Kidney (tissue), 14 donors: Measurements from ENCODE around the gene MIX23. TPM values are rescaled to one million over a fixed set of nuclear protein-coding genes. Genes with fewer than 3 reads are reported as not detected.
A peak's percentile ranks its signal among the peaks of the same experiment; 100 is the strongest.

ENCODE experiments used
- DNase-seq, 5 donors: peaks; one replicate each; pipeline ENCODE4 v3.0.0-alpha.2; 2013 to 2020
- FAIRE-seq: peaks from 2 replicates; lab custom pipeline; 2012; peaks lifted over from hg19 to GRCh38; lab: Jason Lieb, UNC
- H3K27ac ChIP-seq, 2 donors: one replicate each; pipeline ENCODE4 v1.7.0; 2013; ENCODE audit warnings: low read depth in 2 of 2, low read length in 2 of 2, inconsistent platforms in 1 of 2
- H3K27me3 ChIP-seq: one replicate; pipeline ENCODE4 v1.7.1; 2013; ENCODE audit warnings: low read length, inconsistent platforms; ENCODE audit not compliant: control insufficient read depth, insufficient read depth
- H3K36me3 ChIP-seq, 3 donors: one replicate each; pipeline versions ENCODE4 v1.7.0 to v1.7.1; 2013; ENCODE audit warnings: low read length in 3 of 3, control low read depth in 1 of 3, inconsistent platforms in 1 of 3; ENCODE audit not compliant: insufficient read depth in 3 of 3, control insufficient read depth in 2 of 3
- H3K4me1 ChIP-seq, 3 donors: one replicate each; pipeline versions ENCODE4 v1.7.0 to v1.7.1; 2013; ENCODE audit warnings: low read length in 3 of 3, inconsistent platforms in 1 of 3, low read depth in 1 of 3; ENCODE audit not compliant: control insufficient read depth in 2 of 3, insufficient read depth in 2 of 3
- H3K4me3 ChIP-seq, 3 donors: one replicate each; pipeline versions ENCODE4 v1.7.0 to v1.8.1; 2013; ENCODE audit warnings: low read length in 3 of 3, control low read depth in 1 of 3, inconsistent platforms in 1 of 3
- H3K9ac ChIP-seq, 3 donors: one replicate each; pipeline versions ENCODE4 v1.7.0 to v1.7.1; 2013; ENCODE audit warnings: low read length in 3 of 3, control low read depth in 1 of 3, inconsistent platforms in 1 of 3
- H3K9me3 ChIP-seq, 3 donors: one replicate each; pipeline versions ENCODE4 v1.7.0 to v1.7.1; 2013; ENCODE audit warnings: low read length in 3 of 3, control low read depth in 1 of 3, inconsistent platforms in 1 of 3; ENCODE audit not compliant: control insufficient read depth in 2 of 3, insufficient read depth in 1 of 3
- CTCF ChIP-seq: IDR thresholded peaks from 3 replicates; pipeline ENCODE4 v1.5.1; 2012; ENCODE audit warnings: mild to moderate bottlenecking, moderate library complexity, borderline replicate concordance; ENCODE audit not compliant: insufficient read depth; ENCODE audit errors: extremely low read depth
- intact Hi-C: fragments of 100-400 bp; cut with DNase I; formaldehyde crosslinking; loops from one replicate; pipeline ENCODE4 v1.11.1; 2022
- polyA plus RNA-seq: library from polyadenylated mRNA; stranded (reverse); fragments of 350-450 nt; fragmentation: Illumina TruSeq; extraction: RNeasy Lipid Tissue Mini Kit (QIAGEN cat#74804); gene quantifications from one replicate; pipeline ENCODE4 v1.2.3, GENCODE V29; 2014; ENCODE audit warnings: low read depth, low replicate concordance; ENCODE audit not compliant: insufficient read depth
- total RNA-seq: library from RNA; stranded (reverse); fragmentation: NEBNext Ultra II Directional; extraction: Animal tissue kit (Norgen Biotek cat#: 25700); gene quantifications from one replicate; pipeline ENCODE4 v1.2.1, GENCODE V29; 2021
- donor health status: control.
- donor health status: control.
- donor health status: control.
- donor health status: control.
- donor health status: control.
- donor health status: DM: yes; HTN: yes; CAD: no.
- donor health status: Normal renal cell carcinoma (clear cell type).

Gene MIX23
- total and polyA plus RNA-seq, 2 donors from 2014 or later, result 27.9 to 84.0 TPM

GRCh38 chr3:122414391-122414790 lies 31.4 kb upstream of the MIX23 start:
- Histone ChIP-seq H3K27ac (no peak overlapping the region), H3K9ac (no peak overlapping the region), H3K27me3 (no peaks in the 10 kb centered on the region), H3K36me3 (peaks cover 3 to 17% (median 3%) of the 10 kb centered on the region in 3 donors), H3K9me3 (no peaks in the 10 kb centered on the region), H3K4me1 (peaks cover 3 to 15% (median 12%) of the 10 kb centered on the region in 3 donors), H3K4me3 (peak overlapping the region in 1 of 3 donors; percentile 1)
- intact Hi-C loops, result no loop called here
- TF ChIP-seq CTCF, result no peak
- FAIRE-seq, result no peak
- DNase-seq, result no peak

- Histone ChIP-seq H3K27me3 (no peaks in the 10 kb centered on the region), H3K9ac (no peak overlapping the region), H3K4me1 (peaks cover 3 to 10% (median 6%) of the 10 kb centered on the region in 3 donors), H3K4me3 (no peak overlapping the region), H3K9me3 (no peaks in the 10 kb centered on the region), H3K27ac (no peak overlapping the region), H3K36me3 (peaks cover 6 to 49% (median 18%) of the 10 kb centered on the region in 3 donors)
- no peak for DNase-seq
- intact Hi-C loops, result no loop called here
- no peak for FAIRE-seq
- TF ChIP-seq CTCF, result no peak
Measured at GRCh38 chr3:122410639-122411038, 27.6 kb upstream of the MIX23 start.

- no peak overlapping the region for H3K4me3 ChIP-seq
- FAIRE-seq, result no peak
- no peak overlapping the region for H3K9ac ChIP-seq
- no peak for TF ChIP-seq CTCF
- no peak for DNase-seq
- peaks cover 2 to 7% (median 4%) of the 10 kb centered on the region in 3 donors for H3K4me1 ChIP-seq
- H3K9me3 ChIP-seq, result no peaks in the 10 kb centered on the region
- peaks cover 6 to 54% (median 20%) of the 10 kb centered on the region in 3 donors for H3K36me3 ChIP-seq
- H3K27ac ChIP-seq, result no peak overlapping the region
- intact Hi-C loops, result no loop called here
- H3K27me3 ChIP-seq, result no peaks in the 10 kb centered on the region
Measured at GRCh38 chr3:122410111-122410510, 27.1 kb upstream of the MIX23 start.

GRCh38 chr3:122409446-122409845 lies 26.4 kb upstream of the MIX23 start:
- no peak for TF ChIP-seq CTCF

More at GRCh38 chr3:122409446-122409845, 26.4 kb upstream of the MIX23 start:
- no peaks in the 10 kb centered on the region for H3K27me3 ChIP-seq
- no peaks in the 10 kb centered on the region for H3K9me3 ChIP-seq
- H3K4me1 ChIP-seq, result peaks cover 0 to under 1% (median 0%) of the 10 kb centered on the region in 3 donors
- no peak overlapping the region for H3K4me3 ChIP-seq
- DNase-seq (no peak), FAIRE-seq (no peak)
- H3K9ac ChIP-seq, result no peak overlapping the region
- no peak overlapping the region for H3K27ac ChIP-seq
- H3K36me3 ChIP-seq, result peaks cover 6 to 58% (median 26%) of the 10 kb centered on the region in 3 donors
- intact Hi-C loops, result no loop called here
